SH-SY5Y (cell line): Measurements from ENCODE around the gene PUDP.

ENCODE experiments used
- GATA2 ChIP-seq: IDR thresholded peaks from 2 replicates; pipeline ENCODE4 v1.6.1; 2011; ENCODE audit warnings: mild to moderate bottlenecking, low read depth, low read length
- GATA3 ChIP-seq: IDR thresholded peaks from 2 replicates; pipeline ENCODE4 v1.6.1; 2011; ENCODE audit warnings: low read depth, mild to moderate bottlenecking, low read length, moderate library complexity

- no peak for TF ChIP-seq GATA2
- no peak for TF ChIP-seq GATA3
Observed at GRCh38 chrX:7153231-7153630, 5.3 kb upstream of the PUDP start.
